ENCODE measurements around the gene SEPTIN2.
"Not testable (repeated sequence)": the region's sequence is repeated elsewhere in the genome, so short reads cannot be mapped to it uniquely, and the experiment has no call there.

SEPTIN2 gene

GRCh38 chr2:241390301-241391206 lies 74.8 kb downstream of the SEPTIN2 start:
- no peak for DNase-seq

GRCh38 chr2:241391892-241392665 lies 76.4 kb downstream of the SEPTIN2 start:
- DNase-seq, result peak; percentile 19

- DNase-seq, result not testable (repeated sequence)
Measured at GRCh38 chr2:241392753-241393152, 77.0 kb downstream of the SEPTIN2 start.

- no peak for DNase-seq
Measured at GRCh38 chr2:241393524-241394196, 77.9 kb downstream of the SEPTIN2 start.

GRCh38 chr2:241396809-241397208 lies 81.1 kb downstream of the SEPTIN2 start:
- not testable (repeated sequence) for DNase-seq

GRCh38 chr2:241399941-241400922 lies 84.5 kb downstream of the SEPTIN2 start:
- no peak for DNase-seq
